GM12878 (cell line): ENCODE data around the gene FCAMR. TPM values are rescaled to one million over a fixed set of nuclear protein-coding genes. Genes with fewer than 3 reads are reported as not detected.
A peak's percentile ranks its signal among the peaks of the same experiment; 100 is the strongest.

Experiments
- ATAC-seq: fragments of 200-7000 bp; cut with Tn5 transposase; 3 replicates; pipeline ENCODE4 v1.9.1; 2020; ENCODE audit warnings: mild to moderate bottlenecking, moderate library complexity
- BruUV-seq: library from RNA; stranded (reverse); fragments of 400-500 nt; replicated peaks from 2 replicates; lab custom pipeline; 2021; lab: Mats Ljungman, UMichigan
- CTCF ChIA-PET: fragments of 300-600 bp; sonication (Branson Sonifier 250); formaldehyde crosslinking; extraction: SDS; loops from one replicate; lab custom pipeline; 2021; ENCODE audit warnings: inconsistent platforms; lab: Yijun Ruan, JAX
- POLR2A ChIA-PET: fragments of 350-600 bp; formaldehyde crosslinking; extraction: SDS; loops from one replicate; lab custom pipeline; 2021; ENCODE audit warnings: inconsistent platforms; lab: Charles Lee
- RAD21 ChIA-PET: fragments of 300-600 bp; sonication (Branson Sonifier 250); formaldehyde crosslinking; loops from one replicate; lab custom pipeline; 2023; ENCODE audit warnings: antibody characterized with exemption; ENCODE audit not compliant: unreplicated experiment; lab: Charles Lee
- SMC1A ChIA-PET: fragments of 300-600 bp; sonication (Branson Sonifier 250); formaldehyde crosslinking; loops from one replicate; lab custom pipeline; 2023; ENCODE audit not compliant: unreplicated experiment, uncharacterized antibody; lab: Charles Lee
- DNase-seq: peaks from one replicate; pipeline ENCODE4 v3.0.0-alpha.2; 2011; ENCODE audit warnings: low read depth, low spot score
- FAIRE-seq: peaks from 3 replicates; lab custom pipeline; 2011; peaks lifted over from hg19 to GRCh38; lab: Jason Lieb, UNC
- H2AFZ ChIP-seq: 2 replicates; pipeline ENCODE4 v1.6.0; 2011; ENCODE audit warnings: low read depth, low read length, control low read depth; ENCODE audit not compliant: control insufficient read depth
- H3K27ac ChIP-seq: 2 replicates; pipeline ENCODE4 v1.5.1; 2011; ENCODE audit warnings: control low read depth; ENCODE audit not compliant: control insufficient read depth, insufficient read depth
- H3K27me3 ChIP-seq, 2 experiments: replicated peaks in 1 of 2; 2 replicates each; pipeline versions ENCODE4 v1.6.0 to v1.6.1; 2011; ENCODE audit warnings: low read length in 1 of 2; ENCODE audit not compliant: control insufficient read depth in 2 of 2, insufficient read depth in 2 of 2
- H3K36me3 ChIP-seq, 2 experiments: 2 replicates each; pipeline ENCODE4 v1.5.1; 2011; ENCODE audit warnings: low read length in 1 of 2; ENCODE audit not compliant: control insufficient read depth in 2 of 2, insufficient read depth in 2 of 2
- H3K4me1 ChIP-seq: 2 replicates; pipeline ENCODE4 v1.6.1; 2011; ENCODE audit warnings: mild to moderate bottlenecking, low read length, moderate library complexity, mixed read lengths; ENCODE audit not compliant: control insufficient read depth, insufficient read depth
- H3K4me2 ChIP-seq: 2 replicates; pipeline ENCODE4 v1.6.0; 2011; ENCODE audit warnings: control low read depth; ENCODE audit not compliant: control insufficient read depth, insufficient read depth
- H3K4me3 ChIP-seq: fragments of 200-600 bp; sonication (generic); 2 replicates; pipeline ENCODE4 v1.5.1; 2016
- H3K79me2 ChIP-seq: 2 replicates; pipeline ENCODE4 v1.6.0; 2011; ENCODE audit warnings: low read length; ENCODE audit not compliant: control insufficient read depth, insufficient read depth
- H3K9ac ChIP-seq: 2 replicates; pipeline ENCODE4 v1.8.0; 2011; ENCODE audit warnings: low read length, control low read depth, mixed read lengths; ENCODE audit not compliant: control insufficient read depth, insufficient read depth
- H3K9me3 ChIP-seq: replicated peaks from 3 replicates; pipeline ENCODE4 v1.5.1; 2011; ENCODE audit warnings: mild to moderate bottlenecking, low read length; ENCODE audit not compliant: control insufficient read depth, insufficient read depth
- H4K20me1 ChIP-seq: 2 replicates; pipeline ENCODE4 v1.6.0; 2011; ENCODE audit not compliant: control insufficient read depth, insufficient read depth
- PBX3 ChIP-seq: IDR thresholded peaks from 2 replicates; pipeline ENCODE4 v1.6.1; 2011; ENCODE audit warnings: mild to moderate bottlenecking, low read depth, low read length, moderate library complexity; ENCODE audit not compliant: insufficient replicate concordance
- POLR2A ChIP-seq: IDR thresholded peaks from 2 replicates; pipeline ENCODE4 v1.6.1; 2011; ENCODE audit warnings: low read depth, mild to moderate bottlenecking, low read length
- POLR2AphosphoS2 ChIP-seq: IDR thresholded peaks from 2 replicates; pipeline ENCODE4 v1.6.1; 2011; ENCODE audit warnings: low read depth, mild to moderate bottlenecking, low read length, improper control_type of control experiment, moderate library complexity
- WGBS: methylation state at CpG from one replicate; pipeline ENCODE4 v1.1.6; 2016; ENCODE audit warnings: low lambda C conversion rate; ENCODE audit not compliant: insufficient replicate concordance, insufficient coverage; ENCODE audit errors: missing lambda C conversion rate; 5-methylcytosine and 5-hydroxymethylcytosine counted together
- in situ Hi-C: fragments of 300-500 bp; cut with MboI; formaldehyde crosslinking; loops from 9 replicates; pipeline ENCODE4 v1.14.3; 2018; ENCODE audit warnings: mixed read lengths
- intact Hi-C: fragments of 100-400 bp; cut with micrococcal nuclease; formaldehyde crosslinking; loops from one replicate; pipeline ENCODE4 v1.14.2; 2022; ENCODE audit not compliant: unreplicated experiment
- polyA plus RNA-seq, 11 experiments: library from polyadenylated mRNA; depleted of rRNA in 4 of 11; unstranded in 6 of 11; stranded (reverse) in 5 of 11; fragments of >200 nt; fragmentation: Nextera tagmentation in 4 of 11; fragmentation: Illumina TruSeq in 1 of 11; extraction: Ambion mirVana in 4 of 11; extraction: Trizol in 1 of 11; gene quantifications; 1 replicate in 1 of 11; 2 replicates in 10 of 11; pipeline versions ENCODE4 v1.2.1 to v1.2.3, GENCODE V29; 2011 to 2016; ENCODE audit warnings: inconsistent platforms in 2 of 11, missing spikeins in 2 of 11, low read depth in 1 of 11
- total RNA-seq, 4 experiments: library from RNA; depleted of rRNA in 3 of 4; stranded (reverse); fragments of >200 nt in 3 of 4; fragmentation: Illumina TruSeq in 1 of 4; extraction: Trizol in 1 of 4; gene quantifications; 2 replicates each; pipeline versions ENCODE4 v1.2.1 to v1.2.3, GENCODE V29; 2013 to 2021
- TF ChIP-seq, protein P1 (sequence below): fragments of 450-650 bp; IDR thresholded peaks from 2 replicates; pipeline ENCODE4 v1.6.1; 2017; ENCODE audit warnings: mild to moderate bottlenecking, moderate library complexity

The FCAMR gene
- total and polyA plus RNA-seq, 10 of the 15 experiments (the other 5 are each of a cell fraction or from before 2014, with no cell fraction given) = 0.04 to 0.15 (median 0.06) TPM; not detected in 3

- TF ChIP-seq, protein P1, sequence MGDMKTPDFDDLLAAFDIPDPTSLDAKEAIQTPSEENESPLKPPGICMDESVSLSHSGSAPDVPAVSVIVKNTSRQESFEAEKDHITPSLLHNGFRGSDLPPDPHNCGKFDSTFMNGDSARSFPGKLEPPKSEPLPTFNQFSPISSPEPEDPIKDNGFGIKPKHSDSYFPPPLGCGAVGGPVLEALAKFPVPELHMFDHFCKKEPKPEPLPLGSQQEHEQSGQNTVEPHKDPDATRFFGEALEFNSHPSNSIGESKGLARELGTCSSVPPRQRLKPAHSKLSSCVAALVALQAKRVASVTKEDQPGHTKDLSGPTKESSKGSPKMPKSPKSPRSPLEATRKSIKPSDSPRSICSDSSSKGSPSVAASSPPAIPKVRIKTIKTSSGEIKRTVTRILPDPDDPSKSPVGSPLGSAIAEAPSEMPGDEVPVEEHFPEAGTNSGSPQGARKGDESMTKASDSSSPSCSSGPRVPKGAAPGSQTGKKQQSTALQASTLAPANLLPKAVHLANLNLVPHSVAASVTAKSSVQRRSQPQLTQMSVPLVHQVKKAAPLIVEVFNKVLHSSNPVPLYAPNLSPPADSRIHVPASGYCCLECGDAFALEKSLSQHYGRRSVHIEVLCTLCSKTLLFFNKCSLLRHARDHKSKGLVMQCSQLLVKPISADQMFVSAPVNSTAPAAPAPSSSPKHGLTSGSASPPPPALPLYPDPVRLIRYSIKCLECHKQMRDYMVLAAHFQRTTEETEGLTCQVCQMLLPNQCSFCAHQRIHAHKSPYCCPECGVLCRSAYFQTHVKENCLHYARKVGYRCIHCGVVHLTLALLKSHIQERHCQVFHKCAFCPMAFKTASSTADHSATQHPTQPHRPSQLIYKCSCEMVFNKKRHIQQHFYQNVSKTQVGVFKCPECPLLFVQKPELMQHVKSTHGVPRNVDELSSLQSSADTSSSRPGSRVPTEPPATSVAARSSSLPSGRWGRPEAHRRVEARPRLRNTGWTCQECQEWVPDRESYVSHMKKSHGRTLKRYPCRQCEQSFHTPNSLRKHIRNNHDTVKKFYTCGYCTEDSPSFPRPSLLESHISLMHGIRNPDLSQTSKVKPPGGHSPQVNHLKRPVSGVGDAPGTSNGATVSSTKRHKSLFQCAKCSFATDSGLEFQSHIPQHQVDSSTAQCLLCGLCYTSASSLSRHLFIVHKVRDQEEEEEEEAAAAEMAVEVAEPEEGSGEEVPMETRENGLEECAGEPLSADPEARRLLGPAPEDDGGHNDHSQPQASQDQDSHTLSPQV = no peak
Observed at GRCh38 chr1:206909161-206909882, 60.9 kb downstream of the FCAMR start (continued).

- no peak overlapping the region for H3K9ac ChIP-seq
- H3K4me2 ChIP-seq = no peak overlapping the region
- no peak overlapping the region for H3K27ac ChIP-seq
- RAD21 ChIA-PET = interaction anchor here (1.5 to 1.6 kb wide), 2 partner anchors 25 to 173 kb away, joined by 4 to 5 read pairs; no protein-coding TSS in a partner anchor
- TSS peak; percentile 2 for BruUV-seq
- H2AFZ ChIP-seq = no peak overlapping the region
- DNase-seq (no peak), FAIRE-seq (no peak), ATAC-seq (no peak)
- H3K79me2 ChIP-seq = peaks cover 9% of the 10 kb centered on the region
- peaks cover 31 to 43% of the 10 kb centered on the region in 2 experiments for H3K36me3 ChIP-seq
- H3K9me3 ChIP-seq = no peaks in the 10 kb centered on the region
- peaks cover 16% of the 10 kb centered on the region for H3K4me1 ChIP-seq
- WGBS = 94% methylated on average over 10 of the region's 10 CpGs
- intact Hi-C loops = no loop called here
- no peaks in the 10 kb centered on the region for H3K27me3 ChIP-seq
- in situ Hi-C loops = no loop called here
- no peak overlapping the region for H3K4me3 ChIP-seq
- 0 out of 2 replicates have a peak, but pooled peaks have one; percentile 18 for TF ChIP-seq POLR2AphosphoS2
- TF ChIP-seq PBX3 = no peak
- peak; percentile 30; the same call in 1 of the 2 replicates for TF ChIP-seq POLR2A
- H4K20me1 ChIP-seq = no peaks in the 10 kb centered on the region; the same call in 1 of the 2 replicates
- POLR2A ChIA-PET = interaction anchor here (0.8 to 1.1 kb wide), 2 partner anchors 11 to 14 kb away, joined by 3 read pairs; partner anchors contain the start of gene FCMR
- SMC1A ChIA-PET = interaction anchor here (0.9 to 2.8 kb wide), 13 partner anchors 22 to 250 kb away, joined by 3 to 11 read pairs (median 5); no protein-coding TSS in a partner anchor
- CTCF ChIA-PET = interaction anchor here (0.7 to 5.9 kb wide), 13 partner anchors 20 to 272 kb away, joined by 3 to 59 read pairs (median 5); partner anchors contain the start of gene DYRK3
Observed at GRCh38 chr1:206908038-206908437, 62.2 kb downstream of the FCAMR start.

Other genes starting within 250 kb of the FCAMR start
Only the 7 nearest of the 11 such genes appear.
- gene IL20, start 104.8 kb downstream of the FCAMR start, total RNA-seq (2014; rRNA removed) = 0.11 TPM in 1 of 2 replicates, not detected in the other
- 0.13 TPM in 1 of 2 replicates, not detected in the other for gene IL20, start 104.8 kb downstream of the FCAMR start, total RNA-seq (2014; rRNA removed; fragmentation: Illumina TruSeq; extraction: Trizol)
- gene IL20, start 104.8 kb downstream of the FCAMR start, total RNA-seq (2021) = not detected in 2 replicates
- not detected in 2 replicates for gene IL20, start 104.8 kb downstream of the FCAMR start, polyA plus RNA-seq (2011; rRNA removed)
- gene IL20, start 104.8 kb downstream of the FCAMR start, polyA plus RNA-seq (2014; fragmentation: Illumina TruSeq; extraction: Trizol) = not detected in 2 replicates
- under 1 TPM in 1 of 2 experiments, not detected in 1; 0.08 TPM for gene IL20, start 104.8 kb downstream of the FCAMR start, polyA plus RNA-seq (2014; fragmentation: Nextera tagmentation; extraction: Ambion mirVana)
- gene IL20, start 104.8 kb downstream of the FCAMR start, polyA plus RNA-seq (2014; rRNA removed) = not detected in 2 replicates
- gene IL20, start 104.8 kb downstream of the FCAMR start, polyA plus RNA-seq (2016; fragmentation: Nextera tagmentation; extraction: Ambion mirVana) = not detected
- gene IL24, start 73.0 kb downstream of the FCAMR start, total RNA-seq (2014; rRNA removed) = 0.11 TPM in 2 replicates
- gene IL24, start 73.0 kb downstream of the FCAMR start, total RNA-seq (2014; rRNA removed; fragmentation: Illumina TruSeq; extraction: Trizol) = 0.22 TPM in 1 of 2 replicates, not detected in the other
- gene IL24, start 73.0 kb downstream of the FCAMR start, total RNA-seq (2021) = 0.16 TPM in 1 of 2 replicates, not detected in the other
- gene IL24, start 73.0 kb downstream of the FCAMR start, polyA plus RNA-seq (2011; rRNA removed) = 0.05 and 0.19 TPM in 2 replicates
- 0.21 and 0.41 TPM in 2 replicates for gene IL24, start 73.0 kb downstream of the FCAMR start, polyA plus RNA-seq (2014; fragmentation: Illumina TruSeq; extraction: Trizol)
- 10 to 100 TPM; 19.0 to 19.8 TPM for gene IL24, start 73.0 kb downstream of the FCAMR start, polyA plus RNA-seq (2014; fragmentation: Nextera tagmentation; extraction: Ambion mirVana)
- 0.13 and 0.35 TPM in 2 replicates for gene IL24, start 73.0 kb downstream of the FCAMR start, polyA plus RNA-seq (2014; rRNA removed)
- 1 to 10 TPM; 5.1 to 6.4 TPM for gene IL24, start 73.0 kb downstream of the FCAMR start, polyA plus RNA-seq (2016; fragmentation: Nextera tagmentation; extraction: Ambion mirVana)
- gene FCMR, start 48.5 kb downstream of the FCAMR start, total RNA-seq (2014; rRNA removed) = 112 and 125 TPM in 2 replicates
- gene FCMR, start 48.5 kb downstream of the FCAMR start, total RNA-seq (2014; rRNA removed; fragmentation: Illumina TruSeq; extraction: Trizol) = 95.3 and 97.0 TPM in 2 replicates
- gene FCMR, start 48.5 kb downstream of the FCAMR start, total RNA-seq (2021) = 191 and 207 TPM in 2 replicates
- gene FCMR, start 48.5 kb downstream of the FCAMR start, polyA plus RNA-seq (2011; rRNA removed) = 110 and 200 TPM in 2 replicates
- gene FCMR, start 48.5 kb downstream of the FCAMR start, polyA plus RNA-seq (2014; fragmentation: Illumina TruSeq; extraction: Trizol) = 245 and 297 TPM in 2 replicates
- gene FCMR, start 48.5 kb downstream of the FCAMR start, polyA plus RNA-seq (2014; fragmentation: Nextera tagmentation; extraction: Ambion mirVana) = 10 to 100 TPM; 79.7 to 81.7 TPM
- 155 and 157 TPM in 2 replicates for gene FCMR, start 48.5 kb downstream of the FCAMR start, polyA plus RNA-seq (2014; rRNA removed)
- gene FCMR, start 48.5 kb downstream of the FCAMR start, polyA plus RNA-seq (2016; fragmentation: Nextera tagmentation; extraction: Ambion mirVana) = 100 to 1,000 TPM; 107 to 120 TPM
- gene PIGR, start 24.0 kb downstream of the FCAMR start, total RNA-seq (2014; rRNA removed) = 1.6 and 1.8 TPM in 2 replicates
- gene PIGR, start 24.0 kb downstream of the FCAMR start, total RNA-seq (2014; rRNA removed; fragmentation: Illumina TruSeq; extraction: Trizol) = 7.6 and 7.9 TPM in 2 replicates
- 4.7 and 5.0 TPM in 2 replicates for gene PIGR, start 24.0 kb downstream of the FCAMR start, total RNA-seq (2021)
- gene PIGR, start 24.0 kb downstream of the FCAMR start, polyA plus RNA-seq (2011; rRNA removed) = 1.7 and 1.8 TPM in 2 replicates
- gene PIGR, start 24.0 kb downstream of the FCAMR start, polyA plus RNA-seq (2014; fragmentation: Illumina TruSeq; extraction: Trizol) = 4.1 and 14.3 TPM in 2 replicates
- 1 to 10 TPM; 1.1 to 2.0 TPM for gene PIGR, start 24.0 kb downstream of the FCAMR start, polyA plus RNA-seq (2014; fragmentation: Nextera tagmentation; extraction: Ambion mirVana)
- 1.7 and 2.4 TPM in 2 replicates for gene PIGR, start 24.0 kb downstream of the FCAMR start, polyA plus RNA-seq (2014; rRNA removed)
- 1 to 10 TPM in 1 of 2 experiments, under 1 TPM in 1; 0.96 to 1.2 TPM for gene PIGR, start 24.0 kb downstream of the FCAMR start, polyA plus RNA-seq (2016; fragmentation: Nextera tagmentation; extraction: Ambion mirVana)
- not detected in 2 replicates for gene C1orf116, start 62.3 kb upstream of the FCAMR start, total RNA-seq (2014; rRNA removed)
- gene C1orf116, start 62.3 kb upstream of the FCAMR start, total RNA-seq (2014; rRNA removed; fragmentation: Illumina TruSeq; extraction: Trizol) = not detected in 2 replicates
- 0.03 and 0.08 TPM in 2 replicates for gene C1orf116, start 62.3 kb upstream of the FCAMR start, total RNA-seq (2021)
- gene C1orf116, start 62.3 kb upstream of the FCAMR start, polyA plus RNA-seq (2011; rRNA removed) = 0.01 TPM in 1 of 2 replicates, not detected in the other
- not detected in 2 replicates for gene C1orf116, start 62.3 kb upstream of the FCAMR start, polyA plus RNA-seq (2014; fragmentation: Illumina TruSeq; extraction: Trizol)
- not detected for gene C1orf116, start 62.3 kb upstream of the FCAMR start, polyA plus RNA-seq (2014; fragmentation: Nextera tagmentation; extraction: Ambion mirVana)
- not detected in 2 replicates for gene C1orf116, start 62.3 kb upstream of the FCAMR start, polyA plus RNA-seq (2014; rRNA removed)
- gene C1orf116, start 62.3 kb upstream of the FCAMR start, polyA plus RNA-seq (2016; fragmentation: Nextera tagmentation; extraction: Ambion mirVana) = not detected
- 7.7 and 9.5 TPM in 2 replicates for gene YOD1, start 80.7 kb upstream of the FCAMR start, total RNA-seq (2014; rRNA removed)
- gene YOD1, start 80.7 kb upstream of the FCAMR start, total RNA-seq (2014; rRNA removed; fragmentation: Illumina TruSeq; extraction: Trizol) = 7.9 TPM in 2 replicates
- gene YOD1, start 80.7 kb upstream of the FCAMR start, total RNA-seq (2021) = 6.9 and 7.1 TPM in 2 replicates
- 4.4 and 5.6 TPM in 2 replicates for gene YOD1, start 80.7 kb upstream of the FCAMR start, polyA plus RNA-seq (2011; rRNA removed)
- 6.6 and 7.9 TPM in 2 replicates for gene YOD1, start 80.7 kb upstream of the FCAMR start, polyA plus RNA-seq (2014; fragmentation: Illumina TruSeq; extraction: Trizol)
- 1 to 10 TPM; 2.1 to 2.2 TPM for gene YOD1, start 80.7 kb upstream of the FCAMR start, polyA plus RNA-seq (2014; fragmentation: Nextera tagmentation; extraction: Ambion mirVana)
- gene YOD1, start 80.7 kb upstream of the FCAMR start, polyA plus RNA-seq (2014; rRNA removed) = 3.3 and 4.0 TPM in 2 replicates
- gene YOD1, start 80.7 kb upstream of the FCAMR start, polyA plus RNA-seq (2016; fragmentation: Nextera tagmentation; extraction: Ambion mirVana) = 1 to 10 TPM; 4.9 to 5.1 TPM
- 1.1 and 1.2 TPM in 2 replicates for gene PFKFB2, start 82.8 kb upstream of the FCAMR start, total RNA-seq (2014; rRNA removed)
- 1.1 and 1.3 TPM in 2 replicates for gene PFKFB2, start 82.8 kb upstream of the FCAMR start, total RNA-seq (2014; rRNA removed; fragmentation: Illumina TruSeq; extraction: Trizol)
- gene PFKFB2, start 82.8 kb upstream of the FCAMR start, total RNA-seq (2021) = 0.95 and 1.9 TPM in 2 replicates
- 1.3 and 1.6 TPM in 2 replicates for gene PFKFB2, start 82.8 kb upstream of the FCAMR start, polyA plus RNA-seq (2011; rRNA removed)
- 0.62 and 1.1 TPM in 2 replicates for gene PFKFB2, start 82.8 kb upstream of the FCAMR start, polyA plus RNA-seq (2014; fragmentation: Illumina TruSeq; extraction: Trizol)
- gene PFKFB2, start 82.8 kb upstream of the FCAMR start, polyA plus RNA-seq (2014; fragmentation: Nextera tagmentation; extraction: Ambion mirVana) = under 1 TPM; 0.40 to 0.47 TPM
- gene PFKFB2, start 82.8 kb upstream of the FCAMR start, polyA plus RNA-seq (2014; rRNA removed) = 0.44 and 1.2 TPM in 2 replicates
- gene PFKFB2, start 82.8 kb upstream of the FCAMR start, polyA plus RNA-seq (2016; fragmentation: Nextera tagmentation; extraction: Ambion mirVana) = under 1 TPM; 0.43 to 0.63 TPM